Stimulated activated CD8-positive, alpha-beta memory T cell treated with anti-CD3 and anti-CD28 coated beads, Interleukin-7, amount 100 ng/mL, for 24 hours (primary cell): ENCODE data around the gene CEMIP.

Experiments
- DNase-seq: peaks from one replicate; pipeline ENCODE4 v3.0.0-alpha.2; 2020; ENCODE audit warnings: low read depth

CEMIP gene

DNA sequence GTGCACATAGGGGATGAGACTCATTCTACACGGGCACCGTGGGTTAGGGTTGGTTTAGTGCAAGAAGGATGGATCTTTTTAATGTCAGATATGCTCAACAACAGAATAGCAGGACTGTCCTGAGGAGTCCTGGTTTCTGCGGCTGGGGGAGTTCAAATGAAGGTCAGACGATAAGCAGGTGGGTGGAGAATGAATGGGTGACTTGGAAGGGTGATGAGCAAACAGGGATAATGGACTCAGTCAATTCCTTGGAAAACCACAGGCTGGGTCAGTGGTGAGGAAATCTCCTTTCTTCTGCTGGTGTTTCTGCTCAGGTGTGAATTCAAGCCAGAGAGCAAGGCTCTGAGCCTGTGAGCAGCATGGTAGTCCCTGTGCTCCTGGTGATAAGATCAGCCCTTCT lies 150.5 kb downstream of the CEMIP start:
- DNase-seq = no peak

DNA sequence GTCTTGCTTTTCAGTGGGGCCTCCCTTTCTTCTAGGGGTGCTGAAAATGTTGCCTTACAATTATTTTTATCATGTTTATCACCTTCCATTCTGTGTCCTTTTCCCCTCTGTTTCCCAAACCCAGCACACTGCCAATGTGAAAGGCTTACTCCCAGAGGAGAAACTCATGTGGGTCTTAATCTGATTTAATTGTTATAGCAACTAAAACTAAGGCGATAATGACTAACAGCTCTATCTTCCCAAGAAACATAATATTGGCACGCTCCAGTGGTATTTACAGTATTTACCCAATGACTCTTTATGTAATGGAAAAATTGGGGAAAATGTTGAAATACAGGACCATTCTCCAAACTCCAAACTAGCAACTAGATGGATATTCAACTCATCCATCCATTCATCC lies 152.0 kb downstream of the CEMIP start:
- DNase-seq = no peak

DNA sequence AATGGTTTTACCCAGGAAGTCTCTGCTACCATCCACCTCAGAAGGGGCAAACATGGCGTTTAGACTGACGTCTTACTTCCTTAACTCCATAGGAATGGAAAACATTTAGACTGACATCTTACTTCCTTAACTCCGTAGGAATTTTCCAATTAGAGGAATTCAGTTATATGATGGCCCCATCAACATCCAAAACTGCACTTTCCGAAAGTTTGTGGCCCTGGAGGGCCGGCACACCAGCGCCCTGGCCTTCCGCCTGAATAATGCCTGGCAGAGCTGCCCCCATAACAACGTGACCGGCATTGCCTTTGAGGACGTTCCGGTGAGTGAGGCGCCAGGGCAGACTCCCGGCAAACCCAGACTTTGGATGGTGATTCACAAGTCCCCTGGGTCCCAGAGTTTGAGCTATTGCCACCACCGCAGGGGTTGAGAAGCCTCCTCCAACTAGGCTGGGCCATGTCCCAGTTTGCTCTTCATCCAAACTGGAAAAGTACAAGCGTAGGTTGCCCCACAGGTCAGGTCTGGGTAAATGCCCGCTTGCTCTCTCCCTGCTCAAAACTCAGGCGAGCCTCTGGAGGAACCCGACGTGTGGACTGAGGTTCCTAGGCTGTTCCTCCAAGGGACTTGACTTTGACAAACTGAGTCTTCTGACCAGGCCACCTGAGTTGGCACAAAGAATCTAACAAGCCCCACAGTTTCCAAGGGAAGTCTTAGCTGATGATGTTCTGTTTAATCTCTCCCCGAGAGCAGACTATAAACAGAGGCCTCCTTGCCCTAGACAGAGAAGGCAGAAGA lies 152.7 kb downstream of the CEMIP start:
- DNase-seq = no peak

DNA sequence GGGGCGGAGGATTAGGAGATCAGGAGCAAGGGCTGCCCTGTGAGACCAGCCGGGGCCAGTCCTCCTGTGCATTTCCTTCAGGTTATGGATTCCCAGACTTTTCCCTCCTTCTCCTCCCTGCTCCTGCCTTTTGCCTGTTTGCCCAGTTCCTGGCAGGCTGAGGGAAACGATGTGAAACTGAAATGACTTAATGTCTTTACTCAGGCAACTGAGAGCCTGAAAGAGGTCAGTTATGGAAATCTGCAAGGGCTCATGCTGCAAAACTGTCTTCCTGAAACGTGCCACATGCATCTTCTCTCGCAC lies 153.3 kb downstream of the CEMIP start:
- no peak for DNase-seq

DNA sequence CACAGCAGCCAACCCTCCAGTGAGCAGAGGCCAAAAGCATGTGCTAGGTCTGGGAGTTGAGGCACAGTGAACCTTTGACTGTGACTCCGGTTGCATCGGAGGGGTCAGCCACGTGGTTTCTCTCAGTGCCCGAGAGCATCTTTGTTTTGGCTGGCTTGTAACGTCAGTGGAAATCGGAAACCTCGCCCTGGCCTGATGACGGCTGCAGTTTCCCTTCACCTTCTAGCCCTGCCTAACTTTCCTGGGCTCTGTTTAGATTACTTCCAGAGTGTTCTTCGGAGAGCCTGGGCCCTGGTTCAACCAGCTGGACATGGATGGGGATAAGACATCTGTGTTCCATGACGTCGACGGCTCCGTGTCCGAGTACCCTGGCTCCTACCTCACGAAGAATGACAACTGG lies 153.8 kb downstream of the CEMIP start:
- no peak for DNase-seq

DNA sequence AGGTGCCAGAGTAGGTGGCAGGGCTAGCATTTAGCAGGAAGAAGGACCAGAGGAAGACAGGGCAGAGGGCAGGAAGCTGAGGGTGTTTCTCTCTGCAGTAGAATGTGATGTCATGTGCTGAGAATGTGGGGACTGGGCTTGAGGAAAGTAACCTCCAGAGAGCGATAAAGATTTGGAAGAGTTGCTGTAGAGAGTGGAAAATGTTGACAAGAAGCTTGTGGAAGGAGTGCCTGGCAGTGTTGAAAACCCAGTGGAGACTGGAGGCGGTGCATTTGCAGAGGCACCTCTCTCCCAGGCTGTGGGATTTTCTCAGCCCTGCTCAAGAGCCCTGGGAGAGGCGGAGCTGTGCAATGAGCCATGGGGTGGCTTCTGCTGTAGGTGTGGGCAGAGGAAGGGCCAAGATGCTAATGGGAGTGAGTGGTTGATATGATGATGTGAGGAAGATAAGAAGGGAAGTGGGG lies 155.6 kb downstream of the CEMIP start:
- no peak for DNase-seq

DNA sequence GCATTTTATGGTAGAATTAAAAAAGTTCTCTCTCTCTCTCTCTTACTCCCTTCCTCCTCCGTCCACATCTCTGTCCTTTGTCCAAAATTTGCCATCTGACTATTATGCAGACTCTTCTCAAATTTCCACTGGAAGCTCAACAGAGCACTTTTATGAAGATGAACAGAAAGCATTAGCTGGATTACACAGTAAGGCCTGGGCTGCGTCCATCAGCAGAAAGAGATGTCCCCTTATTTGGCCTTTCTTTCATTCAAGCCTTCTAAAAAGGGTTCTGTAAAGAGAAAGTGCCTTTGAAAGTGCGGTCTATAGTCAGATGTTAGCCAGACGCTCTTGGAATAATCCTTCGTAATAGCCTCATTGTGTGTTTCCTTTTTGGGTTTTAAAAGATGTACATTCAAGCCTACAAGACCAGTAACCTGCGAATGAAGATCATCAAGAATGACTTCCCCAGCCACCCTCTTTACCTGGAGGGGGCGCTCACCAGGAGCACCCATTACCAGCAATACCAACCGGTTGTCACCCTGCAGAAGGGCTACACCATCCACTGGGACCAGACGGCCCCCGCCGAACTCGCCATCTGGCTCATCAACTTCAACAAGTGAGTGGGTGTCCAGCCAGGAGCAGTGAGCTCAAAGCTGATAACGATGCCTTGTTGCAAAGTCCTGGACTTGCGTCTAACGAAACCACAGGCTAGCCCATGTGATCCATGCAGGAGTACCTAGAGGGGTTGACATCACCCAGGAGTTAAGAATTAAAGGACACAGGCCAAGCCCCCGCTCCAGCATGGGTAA lies 157.3 kb downstream of the CEMIP start:
- no peak for DNase-seq

DNA sequence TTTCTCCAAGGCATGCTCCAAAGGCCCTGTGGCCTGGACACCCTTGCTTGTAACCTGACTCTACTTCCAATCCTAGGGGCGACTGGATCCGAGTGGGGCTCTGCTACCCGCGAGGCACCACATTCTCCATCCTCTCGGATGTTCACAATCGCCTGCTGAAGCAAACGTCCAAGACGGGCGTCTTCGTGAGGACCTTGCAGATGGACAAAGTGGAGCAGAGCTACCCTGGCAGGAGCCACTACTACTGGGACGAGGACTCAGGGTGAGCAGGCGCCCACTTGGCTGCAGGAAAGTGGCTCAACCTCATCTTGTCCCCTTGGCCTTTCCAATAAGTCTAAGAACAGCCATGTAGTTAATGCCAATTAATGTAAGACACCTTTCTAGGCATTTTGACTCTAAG lies 158.5 kb downstream of the CEMIP start:
- DNase-seq = no peak

DNA sequence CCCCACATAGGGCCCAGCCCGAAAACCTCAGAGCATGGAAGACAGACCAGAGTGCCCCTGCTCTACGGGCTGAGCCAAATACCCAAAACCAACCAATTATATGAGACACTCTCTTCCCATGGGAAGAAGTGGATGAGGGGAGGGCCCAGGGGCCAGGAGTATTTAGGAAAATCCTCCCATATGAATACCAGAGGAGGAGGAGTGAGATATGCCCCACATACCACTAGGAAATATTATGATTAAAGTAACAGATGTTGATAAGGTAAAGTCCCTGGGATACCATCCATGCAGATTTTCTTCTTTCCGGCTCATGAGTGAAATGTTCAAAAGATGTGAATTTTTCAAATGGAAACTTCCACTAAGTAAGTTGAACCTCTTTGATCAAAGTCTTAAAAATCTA lies 160.0 kb downstream of the CEMIP start:
- DNase-seq = no peak

DNA sequence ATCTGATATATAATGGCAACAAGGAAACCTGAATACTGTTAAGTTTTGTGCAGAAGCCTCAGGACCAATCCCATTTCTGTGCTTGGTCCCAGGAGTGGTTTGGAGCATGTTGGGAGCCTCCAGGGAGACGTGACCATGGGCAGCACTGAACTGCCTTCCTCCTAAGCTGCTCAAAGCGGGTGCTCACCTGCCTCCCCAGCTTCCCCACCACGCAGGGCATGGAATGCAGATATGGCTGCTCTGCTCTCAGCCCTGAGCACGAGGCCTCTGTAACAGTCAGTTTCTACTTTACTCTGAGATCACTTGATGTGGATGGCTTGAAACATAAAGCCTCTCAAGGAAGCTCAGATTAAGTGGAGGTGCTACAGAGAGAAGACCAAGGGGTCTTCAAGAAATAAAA lies 161.2 kb downstream of the CEMIP start:
- DNase-seq = no peak

DNA sequence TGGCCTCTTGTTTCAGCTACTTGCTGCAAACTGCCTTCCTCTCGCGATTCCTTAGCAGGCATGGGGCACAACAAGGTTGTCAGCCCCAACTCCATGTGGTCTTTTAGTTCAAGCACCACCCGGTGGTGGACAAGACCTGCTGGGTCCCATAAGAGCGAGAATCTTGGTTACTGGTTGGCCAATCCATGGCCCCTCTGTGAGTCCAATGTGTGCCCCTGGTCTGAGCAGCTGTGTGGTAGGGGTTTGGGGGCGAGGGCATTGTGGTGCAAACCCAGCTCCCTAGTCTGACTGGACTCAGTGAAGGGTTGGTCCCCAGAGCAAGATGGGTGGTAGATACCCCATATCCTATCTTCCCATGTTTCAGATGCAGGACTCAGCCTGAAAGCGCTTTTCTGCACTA lies 161.7 kb downstream of the CEMIP start:
- no peak for DNase-seq

DNA sequence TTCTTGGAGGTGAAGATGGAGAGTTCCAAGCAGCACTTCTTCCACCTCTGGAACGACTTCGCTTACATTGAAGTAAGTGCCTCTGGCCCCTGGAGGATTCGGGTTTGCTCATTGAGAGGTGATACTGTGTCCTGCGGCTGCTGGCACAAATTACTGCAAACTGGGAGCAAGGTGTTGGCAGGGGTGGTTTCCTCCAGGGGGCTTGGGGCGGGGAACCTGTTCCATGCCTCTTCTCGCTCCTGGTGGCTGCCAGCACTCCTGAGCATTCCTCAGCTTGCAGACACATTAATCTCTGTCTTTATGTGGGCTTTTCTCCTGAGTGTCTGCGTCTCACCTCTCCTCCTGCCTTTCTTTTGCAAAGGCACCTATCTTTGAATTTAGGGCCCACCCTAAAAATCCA lies 163.1 kb downstream of the CEMIP start:
- DNase-seq = no peak

DNA sequence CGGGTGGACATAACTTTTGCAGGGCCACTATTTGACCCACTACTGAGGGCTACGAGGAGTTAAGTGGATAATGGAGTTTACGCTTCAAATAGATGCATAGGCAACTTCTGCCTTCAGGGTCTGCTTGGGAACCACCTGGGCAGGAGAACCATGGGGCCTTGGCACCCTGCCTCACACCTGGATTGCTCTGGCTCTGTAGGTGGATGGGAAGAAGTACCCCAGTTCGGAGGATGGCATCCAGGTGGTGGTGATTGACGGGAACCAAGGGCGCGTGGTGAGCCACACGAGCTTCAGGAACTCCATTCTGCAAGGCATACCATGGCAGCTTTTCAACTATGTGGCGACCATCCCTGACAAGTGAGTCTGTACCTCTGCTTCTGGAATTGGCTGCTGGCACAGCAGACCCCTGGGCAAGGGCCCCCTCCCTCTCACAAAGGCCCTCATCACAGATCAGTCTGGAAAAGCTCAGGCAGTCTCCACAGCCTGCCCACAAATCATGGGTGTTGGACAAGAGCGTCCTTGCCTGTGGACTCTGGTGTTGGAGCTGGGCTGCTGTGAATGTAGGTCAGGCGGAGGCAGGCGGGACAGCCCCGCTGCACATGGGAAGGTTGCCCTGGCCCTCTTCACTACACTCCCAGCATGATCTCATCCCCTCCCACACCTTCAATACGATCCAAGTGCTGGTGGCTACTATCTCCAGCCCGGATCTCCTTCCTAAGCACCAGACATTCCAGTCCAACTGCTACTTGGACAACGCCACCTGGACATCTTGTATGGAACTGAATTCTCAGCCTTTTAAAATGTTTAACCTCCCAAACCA lies 163.8 kb downstream of the CEMIP start:
- DNase-seq = no peak

DNA sequence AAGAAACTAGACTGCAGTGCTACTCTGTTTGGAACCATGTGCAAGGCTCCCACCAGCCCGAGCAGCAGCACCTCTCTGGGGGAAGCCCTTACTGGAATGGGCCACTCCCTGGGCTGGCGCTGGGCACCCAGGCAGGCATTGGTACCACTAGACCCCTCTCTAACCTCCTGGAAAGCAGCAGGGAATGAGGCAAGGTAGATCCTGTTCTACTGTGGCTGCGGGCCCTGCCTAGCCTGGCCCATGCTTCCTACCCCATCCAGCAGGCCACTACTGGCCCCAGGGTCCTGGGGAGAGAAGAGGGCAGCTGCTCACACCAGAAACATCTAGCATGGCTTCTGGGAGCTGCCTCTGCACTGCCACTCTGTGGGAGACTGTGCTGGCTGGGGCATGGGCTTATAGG lies 165.6 kb downstream of the CEMIP start:
- DNase-seq = no peak

DNA sequence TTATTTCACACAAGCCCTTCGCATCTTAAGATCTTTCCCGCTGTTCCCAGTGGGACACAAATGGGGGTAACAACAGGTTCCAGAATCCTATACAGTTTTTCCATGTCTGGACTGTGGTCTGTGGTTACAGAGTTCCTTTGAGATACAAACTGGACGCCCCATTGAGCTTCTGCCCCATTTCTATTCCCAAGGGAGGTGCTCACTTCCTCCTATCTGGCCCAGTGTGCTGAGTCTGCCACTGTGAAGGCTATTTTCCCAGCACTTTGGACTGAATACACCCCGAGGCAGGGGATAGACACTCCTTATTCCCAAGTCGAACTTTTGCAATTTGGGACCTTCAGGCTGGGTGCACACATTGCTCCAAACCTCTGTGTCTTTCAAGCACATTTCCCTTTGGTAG lies 166.4 kb downstream of the CEMIP start:
- DNase-seq = no peak

DNA sequence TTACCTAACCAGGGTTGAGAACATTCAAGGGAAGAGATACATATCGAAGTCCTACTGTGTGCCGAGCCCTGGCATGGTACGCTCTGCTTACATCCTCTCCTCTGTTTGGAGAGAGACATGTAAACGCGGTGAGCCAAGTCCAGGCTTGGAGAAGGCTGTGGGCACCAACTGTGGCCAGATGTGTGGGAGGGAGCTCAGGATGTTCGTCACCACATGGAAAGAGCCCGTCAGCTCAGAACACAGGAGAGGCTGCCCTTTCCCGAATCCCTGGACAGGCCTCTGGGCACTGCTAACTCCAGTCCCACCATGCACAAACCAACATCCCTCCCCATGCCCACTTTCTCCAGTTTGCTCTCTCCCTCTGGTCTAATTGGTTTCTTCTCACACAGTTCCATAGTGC lies 167.4 kb downstream of the CEMIP start:
- no peak for DNase-seq

DNA sequence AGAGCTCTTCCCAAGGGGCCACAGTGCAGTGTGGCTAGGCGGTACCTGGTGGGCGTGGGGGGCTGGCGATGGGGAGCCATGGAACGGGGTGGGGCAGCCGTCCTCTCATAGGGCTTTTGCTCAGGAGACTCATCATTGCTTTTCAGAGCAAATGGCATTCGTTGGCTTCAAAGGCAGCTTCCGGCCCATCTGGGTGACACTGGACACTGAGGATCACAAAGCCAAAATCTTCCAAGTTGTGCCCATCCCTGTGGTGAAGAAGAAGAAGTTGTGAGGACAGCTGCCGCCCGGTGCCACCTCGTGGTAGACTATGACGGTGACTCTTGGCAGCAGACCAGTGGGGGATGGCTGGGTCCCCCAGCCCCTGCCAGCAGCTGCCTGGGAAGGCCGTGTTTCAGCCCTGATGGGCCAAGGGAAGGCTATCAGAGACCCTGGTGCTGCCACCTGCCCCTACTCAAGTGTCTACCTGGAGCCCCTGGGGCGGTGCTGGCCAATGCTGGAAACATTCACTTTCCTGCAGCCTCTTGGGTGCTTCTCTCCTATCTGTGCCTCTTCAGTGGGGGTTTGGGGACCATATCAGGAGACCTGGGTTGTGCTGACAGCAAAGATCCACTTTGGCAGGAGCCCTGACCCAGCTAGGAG lies 169.6 kb downstream of the CEMIP start:
- DNase-seq = no peak

DNA sequence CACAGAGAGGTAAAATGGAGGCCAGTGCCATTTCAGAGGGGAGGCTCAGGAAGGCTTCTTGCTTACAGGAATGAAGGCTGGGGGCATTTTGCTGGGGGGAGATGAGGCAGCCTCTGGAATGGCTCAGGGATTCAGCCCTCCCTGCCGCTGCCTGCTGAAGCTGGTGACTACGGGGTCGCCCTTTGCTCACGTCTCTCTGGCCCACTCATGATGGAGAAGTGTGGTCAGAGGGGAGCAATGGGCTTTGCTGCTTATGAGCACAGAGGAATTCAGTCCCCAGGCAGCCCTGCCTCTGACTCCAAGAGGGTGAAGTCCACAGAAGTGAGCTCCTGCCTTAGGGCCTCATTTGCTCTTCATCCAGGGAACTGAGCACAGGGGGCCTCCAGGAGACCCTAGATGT lies 170.6 kb downstream of the CEMIP start:
- no peak for DNase-seq

DNA sequence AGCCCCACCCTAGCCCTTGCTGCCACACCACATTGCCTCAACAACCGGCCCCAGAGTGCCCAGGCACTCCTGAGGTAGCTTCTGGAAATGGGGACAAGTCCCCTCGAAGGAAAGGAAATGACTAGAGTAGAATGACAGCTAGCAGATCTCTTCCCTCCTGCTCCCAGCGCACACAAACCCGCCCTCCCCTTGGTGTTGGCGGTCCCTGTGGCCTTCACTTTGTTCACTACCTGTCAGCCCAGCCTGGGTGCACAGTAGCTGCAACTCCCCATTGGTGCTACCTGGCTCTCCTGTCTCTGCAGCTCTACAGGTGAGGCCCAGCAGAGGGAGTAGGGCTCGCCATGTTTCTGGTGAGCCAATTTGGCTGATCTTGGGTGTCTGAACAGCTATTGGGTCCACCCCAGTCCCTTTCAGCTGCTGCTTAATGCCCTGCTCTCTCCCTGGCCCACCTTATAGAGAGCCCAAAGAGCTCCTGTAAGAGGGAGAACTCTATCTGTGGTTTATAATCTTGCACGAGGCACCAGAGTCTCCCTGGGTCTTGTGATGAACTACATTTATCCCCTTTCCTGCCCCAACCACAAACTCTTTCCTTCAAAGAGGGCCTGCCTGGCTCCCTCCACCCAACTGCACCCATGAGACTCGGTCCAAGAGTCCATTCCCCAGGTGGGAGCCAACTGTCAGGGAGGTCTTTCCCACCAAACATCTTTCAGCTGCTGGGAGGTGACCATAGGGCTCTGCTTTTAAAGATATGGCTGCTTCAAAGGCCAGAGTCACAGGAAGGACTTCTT lies 171.3 kb downstream of the CEMIP start:
- DNase-seq = no peak

DNA sequence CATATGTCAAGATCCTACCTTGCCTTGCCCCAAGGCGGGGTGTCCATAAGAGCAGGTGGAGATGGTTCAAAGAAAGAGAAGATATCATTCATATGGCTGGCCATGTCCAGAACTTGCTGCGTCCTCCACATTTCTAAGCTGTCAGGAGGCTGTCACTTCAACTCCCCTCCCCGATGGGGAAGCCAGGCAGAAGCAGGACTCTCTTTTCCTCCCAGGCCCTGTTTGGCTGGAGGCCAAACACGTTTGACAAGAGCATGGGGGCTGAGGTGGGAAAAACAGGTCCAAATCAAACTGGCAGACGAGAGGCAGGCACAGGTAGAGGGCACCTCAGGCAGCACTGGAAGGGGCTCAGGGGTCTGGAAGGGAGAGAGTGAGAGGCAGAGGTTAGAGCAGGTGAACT lies 172.8 kb downstream of the CEMIP start:
- no peak for DNase-seq
